Activated CD8-positive, alpha-beta T cell treated with anti-CD3 and anti-CD28 coated beads for 36 hours (primary cell): Measurements from ENCODE around the gene BRINP3. TPM values are rescaled to one million over a fixed set of nuclear protein-coding genes. Genes with fewer than 3 reads are reported as not detected.

Experiments used
- ATAC-seq: fragments of 200-7000 bp; cut with Tn5 transposase; one replicate; pipeline ENCODE4 v1.10.0; 2021; ENCODE audit warnings: mild to moderate bottlenecking, moderate library complexity
- CTCF ChIA-PET: fragments of 350-600 bp; sonication (Branson Sonifier 250); formaldehyde crosslinking; loops from one replicate; lab custom pipeline; 2021; ENCODE audit warnings: antibody characterized with exemption; lab: Charles Lee
- POLR2A ChIA-PET: fragments of 350-600 bp; sonication (Branson Sonifier 250); formaldehyde crosslinking; loops from one replicate; lab custom pipeline; 2021; ENCODE audit warnings: antibody characterized with exemption; lab: Charles Lee
- DNase-seq: peaks from one replicate; pipeline ENCODE4 v3.0.0-alpha.2; 2020
- H3K27ac Mint-ChIP-seq: one replicate; pipeline ENCODE4 v1.8.0; 2021; ENCODE audit warnings: mild to moderate bottlenecking, mixed read lengths
- H3K27me3 Mint-ChIP-seq: one replicate; pipeline ENCODE4 v1.8.0; 2021; ENCODE audit warnings: mixed read lengths
- H3K36me3 Mint-ChIP-seq: one replicate; pipeline ENCODE4 v1.8.0; 2021; ENCODE audit warnings: low read depth, mixed read lengths
- H3K4me1 Mint-ChIP-seq: one replicate; pipeline ENCODE4 v1.8.0; 2021; ENCODE audit warnings: low read depth, mixed read lengths
- H3K4me3 Mint-ChIP-seq: one replicate; pipeline ENCODE4 v1.8.0; 2021; ENCODE audit warnings: mild to moderate bottlenecking, moderate library complexity, mixed read lengths
- H3K9me3 Mint-ChIP-seq: one replicate; pipeline ENCODE4 v1.8.0; 2021; ENCODE audit warnings: mixed read lengths
- CTCF ChIP-seq: fragments of 200-600 bp; IDR thresholded peaks from one replicate; pipeline ENCODE4 v1.8.0; 2022; ENCODE audit warnings: antibody characterized with exemption, mild to moderate bottlenecking
- intact Hi-C: fragments of 100-400 bp; cut with micrococcal nuclease; formaldehyde crosslinking; loops from one replicate; pipeline ENCODE4 v1.10.0; 2022
- total RNA-seq, 2 experiments: library from RNA; stranded (reverse); gene quantifications; one replicate each; pipeline ENCODE4 v1.2.3, GENCODE V29; 2021

Gene BRINP3
- total RNA-seq, 2 experiments from 2014 or later = not detected

GRCh38 chr1:190491404-190491803 is 13.7 kb upstream of the BRINP3 start:
- Mint-ChIP-seq H3K27me3 (no peaks in the 10 kb centered on the region), H3K27ac (no peak overlapping the region), H3K4me3 (no peak overlapping the region), H3K9me3 (peaks cover 9% of the 10 kb centered on the region), H3K36me3 (no peaks in the 10 kb centered on the region), H3K4me1 (no peaks in the 10 kb centered on the region)
- intact Hi-C loops = no loop called here
- ChIA-PET POLR2A (no interaction called here), CTCF (no interaction called here)
- TF ChIP-seq CTCF = no peak
- DNase-seq (no peak), ATAC-seq (no peak)

- Mint-ChIP-seq H3K9me3 (peaks cover under 1% of the 10 kb centered on the region), H3K27me3 (peaks cover under 1% of the 10 kb centered on the region), H3K4me3 (no peak overlapping the region), H3K36me3 (no peaks in the 10 kb centered on the region), H3K4me1 (no peaks in the 10 kb centered on the region), H3K27ac (no peak overlapping the region)
- no peak for TF ChIP-seq CTCF
- CTCF ChIA-PET = no interaction called here
- no peak for DNase-seq
- intact Hi-C loops = no loop called here
- POLR2A ChIA-PET = no interaction called here
- ATAC-seq = no peak
Measured at GRCh38 chr1:190484045-190484444, 6.4 kb upstream of the BRINP3 start.

- ChIA-PET CTCF (no interaction called here), POLR2A (no interaction called here)
- no peak for DNase-seq
- ATAC-seq = no peak
- Mint-ChIP-seq H3K27ac (no peak overlapping the region), H3K27me3 (peaks cover 23% of the 10 kb centered on the region), H3K4me1 (peaks cover 1% of the 10 kb centered on the region), H3K4me3 (no peak overlapping the region), H3K9me3 (no peaks in the 10 kb centered on the region), H3K36me3 (no peaks in the 10 kb centered on the region)
- no peak for TF ChIP-seq CTCF
- intact Hi-C loops = no loop called here
Measured at GRCh38 chr1:190480231-190480630, 2.6 kb upstream of the BRINP3 start.

- no peak overlapping the region for H3K27ac Mint-ChIP-seq
- H3K36me3 Mint-ChIP-seq = no peaks in the 10 kb centered on the region
- H3K9me3 Mint-ChIP-seq = no peaks in the 10 kb centered on the region
- ATAC-seq = no peak
- TF ChIP-seq CTCF = no peak
- peaks cover 1% of the 10 kb centered on the region for H3K4me1 Mint-ChIP-seq
- no peak overlapping the region for H3K4me3 Mint-ChIP-seq
- POLR2A ChIA-PET = no interaction called here
- intact Hi-C loops = no loop called here
- CTCF ChIA-PET = no interaction called here
- H3K27me3 Mint-ChIP-seq = peaks cover 23% of the 10 kb centered on the region
- DNase-seq = no peak
Measured at GRCh38 chr1:190479516-190479915, 1.9 kb upstream of the BRINP3 start.

- TF ChIP-seq CTCF = no peak
- DNase-seq = no peak
- ChIA-PET CTCF (no interaction called here), POLR2A (no interaction called here)
- Mint-ChIP-seq H3K4me1 (peaks cover 1% of the 10 kb centered on the region), H3K27me3 (peaks cover 25% of the 10 kb centered on the region), H3K27ac (no peak overlapping the region), H3K9me3 (no peaks in the 10 kb centered on the region), H3K36me3 (no peaks in the 10 kb centered on the region), H3K4me3 (no peak overlapping the region)
- intact Hi-C loops = no loop called here
- ATAC-seq = no peak
Measured at GRCh38 chr1:190479050-190479397, 1.4 kb upstream of the BRINP3 start.
